Superior temporal gyrus (tissue), 1 donor: ENCODE measurements around the gene ELK4.
A peak's percentile ranks its signal among the peaks of the same experiment; 100 is the strongest.

Experiments used
- DNase-seq: peaks from one replicate; pipeline ENCODE4 v3.0.0-alpha.2; 2016; ENCODE audit errors: extremely low spot score

The ELK4 gene

DNA sequence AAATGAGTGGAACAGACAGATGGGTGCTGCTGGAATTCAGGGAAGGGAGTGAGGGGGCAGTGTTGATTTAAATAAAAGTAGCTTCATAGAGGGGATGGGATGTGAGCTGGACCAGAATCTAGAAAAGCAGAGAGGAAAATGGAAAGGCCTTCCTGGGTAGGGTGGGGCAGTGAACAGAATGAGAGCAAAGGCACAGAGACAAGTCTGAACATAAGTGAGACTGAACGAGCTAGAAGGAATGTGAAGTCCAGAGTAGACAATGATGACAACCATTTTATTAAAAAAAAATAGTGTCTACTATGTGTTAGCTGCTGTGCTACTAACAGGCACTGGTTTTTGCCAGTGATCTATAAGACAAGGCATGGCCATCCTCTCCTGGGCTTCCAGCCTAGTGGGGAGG is 36.0 kb downstream of the ELK4 start:
- DNase-seq: no peak

GRCh38 chr1:205595435-205595834 is 36.4 kb downstream of the ELK4 start:
- DNase-seq: no peak

DNA sequence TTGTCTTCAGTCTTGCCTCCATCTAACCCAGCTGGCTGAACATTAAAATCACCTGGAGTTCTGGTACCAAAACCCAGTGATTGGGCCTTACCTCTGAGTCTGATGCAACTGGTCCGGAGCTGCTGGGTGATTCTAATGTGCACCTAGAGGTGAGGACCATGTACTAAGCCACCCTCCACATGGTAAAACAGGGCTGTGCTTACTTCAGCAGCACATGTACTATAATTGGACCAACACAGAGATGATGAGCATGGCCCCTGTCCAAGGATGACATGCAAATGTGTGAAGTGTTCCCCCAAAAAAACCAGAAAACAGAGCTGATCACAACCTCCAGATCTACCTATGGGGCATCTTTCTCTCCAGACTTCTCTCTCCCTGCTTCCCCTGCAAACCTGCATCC is 37.0 kb downstream of the ELK4 start:
- no peak for DNase-seq

DNA sequence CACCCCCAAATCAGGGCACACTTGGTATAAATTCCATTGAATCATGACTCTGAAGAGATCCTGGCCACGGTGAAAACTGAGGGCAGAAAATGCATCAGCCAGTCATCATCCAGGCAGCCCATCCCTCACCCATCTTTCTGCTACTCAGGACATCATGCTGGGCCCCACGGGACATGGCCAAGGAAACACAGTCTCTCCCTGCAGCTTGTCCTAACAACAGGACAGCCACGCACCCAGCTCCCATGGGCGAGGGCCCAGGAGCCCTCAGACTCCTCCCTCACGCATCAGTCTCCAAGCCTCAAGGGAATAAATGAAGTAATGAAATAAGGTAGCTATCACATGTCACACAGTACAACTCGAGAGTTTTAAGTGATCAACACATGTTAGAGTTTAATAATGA is 37.8 kb downstream of the ELK4 start:
- DNase-seq: no peak

GRCh38 chr1:205593532-205593931 is 38.3 kb downstream of the ELK4 start:
- no peak for DNase-seq

DNA sequence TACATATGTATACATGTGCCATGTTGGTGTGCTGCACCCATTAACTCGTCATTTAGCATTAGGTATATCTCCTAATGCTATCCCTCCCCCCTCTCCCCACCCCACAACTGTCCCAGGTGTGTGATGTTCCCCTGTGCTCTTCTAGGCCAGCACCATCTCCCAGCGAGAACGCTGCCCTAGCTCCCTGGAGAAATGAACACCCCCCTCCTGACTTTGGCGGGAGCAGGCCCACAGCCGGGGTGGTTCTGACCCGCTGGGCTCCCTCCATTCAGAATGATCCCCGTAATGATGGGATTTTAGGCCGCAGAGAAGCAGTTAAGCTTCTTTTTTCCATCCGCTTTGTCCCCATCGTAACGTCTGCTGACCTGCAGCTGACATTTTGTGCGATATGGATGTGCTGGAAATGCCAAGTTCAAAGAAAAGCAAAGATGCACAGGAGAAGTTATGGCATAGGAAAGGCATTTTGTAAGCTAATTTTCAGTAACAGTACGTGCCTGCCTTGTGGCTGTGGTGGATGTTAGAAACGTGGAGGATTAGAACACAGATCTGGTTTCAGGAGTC is 39.3 kb downstream of the ELK4 start:
- DNase-seq: no peak

DNA sequence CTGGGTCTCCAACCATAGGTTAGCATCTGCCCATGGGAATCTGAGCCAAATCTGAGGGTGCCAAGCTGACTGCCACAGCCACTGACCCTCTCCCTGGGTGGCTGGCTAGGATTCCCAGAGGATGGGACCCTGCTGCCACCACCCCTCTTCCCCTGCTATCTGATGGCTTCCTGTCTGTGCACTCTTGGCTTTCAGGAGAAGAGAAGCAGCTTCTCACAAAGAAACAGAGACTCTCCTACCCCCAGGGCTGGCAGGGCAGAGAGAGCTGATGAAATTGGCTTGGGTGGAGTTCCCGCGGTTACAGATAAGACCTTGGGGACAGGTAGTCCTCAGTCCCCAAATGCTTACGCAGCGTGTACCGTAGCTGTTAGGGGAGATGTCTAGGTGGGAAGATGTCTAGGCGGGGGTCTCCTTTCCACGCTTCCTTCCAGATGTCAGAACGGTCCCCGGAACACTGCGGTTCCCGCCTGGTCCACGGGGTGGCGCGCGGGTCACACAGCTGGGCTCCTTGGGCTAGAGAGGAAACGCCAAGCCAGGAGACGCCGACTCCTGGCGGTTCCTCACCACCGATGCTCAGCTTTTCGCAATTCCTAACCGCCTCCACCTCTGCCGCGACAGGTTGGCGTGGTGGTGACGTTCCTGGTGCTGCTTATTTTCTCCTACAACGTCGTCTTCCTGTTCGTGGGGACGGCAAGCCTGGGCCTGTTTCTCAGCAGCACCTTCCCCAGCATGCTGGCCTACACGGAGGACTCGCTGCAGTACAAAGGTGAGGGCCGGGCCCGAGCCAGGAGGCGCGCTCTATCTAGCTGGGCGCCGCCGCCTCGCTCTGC is 40.1 kb downstream of the ELK4 start:
- DNase-seq: peak; percentile 91

DNA sequence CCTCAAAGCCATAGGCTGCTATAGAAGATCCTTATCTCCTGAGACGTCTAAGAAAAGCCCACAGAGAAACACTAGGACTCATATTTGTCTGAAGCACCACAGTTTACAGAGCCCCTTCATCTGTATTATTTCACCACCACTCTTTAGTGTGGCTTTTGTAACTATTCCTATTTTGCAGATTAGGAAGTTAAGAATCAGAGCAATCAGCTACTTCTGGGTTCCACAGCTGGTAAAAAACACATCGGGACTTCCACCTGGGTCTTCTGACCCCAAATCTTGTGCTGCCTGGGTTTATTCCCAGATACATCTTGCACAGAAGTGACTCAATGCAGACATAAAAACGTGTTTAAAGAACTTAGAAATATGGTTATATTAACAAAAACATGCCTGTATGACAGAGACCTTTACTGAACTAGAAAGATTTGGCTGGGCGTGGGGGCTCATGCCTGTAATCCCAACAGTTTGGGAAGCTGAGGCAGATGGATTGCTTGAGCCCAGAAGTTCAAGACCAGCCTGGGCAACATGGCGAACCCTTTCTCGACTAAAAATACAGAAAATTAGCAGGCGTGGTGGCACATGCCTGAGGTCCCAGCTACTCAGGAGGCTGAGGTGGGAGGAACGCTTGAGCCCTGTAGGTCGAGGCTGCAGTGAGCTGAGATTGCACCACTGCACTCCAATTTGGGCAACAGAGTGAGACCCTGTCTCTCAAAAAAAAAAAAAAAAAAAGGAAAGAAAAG is 40.9 kb downstream of the ELK4 start:
- DNase-seq: no peak

DNA sequence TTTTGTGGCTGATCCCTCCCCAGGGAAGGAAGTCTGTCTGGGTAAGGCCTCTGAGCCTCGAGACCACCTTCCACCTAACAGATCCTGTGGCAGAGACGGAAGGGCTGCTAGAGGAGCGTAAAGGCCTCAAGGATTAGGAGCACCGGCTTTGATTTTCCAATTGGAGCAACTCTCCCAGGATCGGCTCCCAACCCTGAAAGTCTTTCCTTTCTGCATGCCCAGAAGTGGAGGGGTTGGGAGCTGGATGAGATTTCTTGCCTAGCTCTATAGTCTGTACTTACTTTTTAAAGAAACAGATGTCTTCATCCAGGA is 41.4 kb downstream of the ELK4 start:
- DNase-seq: no peak

DNA sequence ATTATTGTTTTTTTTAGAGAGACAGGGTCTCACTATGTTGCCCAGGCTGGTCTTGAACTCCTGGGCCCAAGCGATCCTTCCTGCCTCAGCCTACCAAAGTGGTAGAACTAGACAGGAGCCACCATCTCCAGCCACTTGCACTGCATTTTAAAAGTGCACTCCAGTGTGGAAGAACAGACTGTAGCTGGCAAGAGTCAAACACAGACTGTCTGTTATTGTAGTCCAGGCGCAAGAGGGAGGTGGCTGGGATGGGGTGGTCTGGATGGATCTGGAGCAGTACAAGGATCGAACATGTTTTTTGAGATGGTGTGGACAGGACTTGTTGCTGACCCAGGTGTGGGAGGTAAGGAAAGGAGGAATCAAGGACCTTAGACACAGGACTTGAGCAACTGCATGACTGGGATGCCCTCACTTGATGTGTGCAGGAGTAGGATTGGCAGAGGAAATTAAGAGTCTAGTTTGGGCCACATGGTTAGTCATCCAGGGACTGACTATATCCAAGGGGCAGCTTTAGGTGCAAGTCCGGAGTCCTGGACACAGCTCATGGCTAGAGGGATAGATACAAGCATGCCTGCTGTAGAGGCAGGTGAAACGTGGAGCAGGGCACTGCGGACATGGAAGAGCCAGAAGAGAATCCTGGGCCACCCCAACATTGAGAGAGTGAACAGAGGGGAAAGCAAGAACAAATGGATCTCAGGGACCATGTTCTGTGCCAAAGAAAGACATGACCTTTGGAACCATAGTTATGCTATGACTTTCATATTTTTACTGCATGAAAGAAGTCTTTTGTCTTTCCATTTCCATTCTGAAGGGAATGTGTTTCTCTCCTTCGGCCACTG is 42.0 kb downstream of the ELK4 start:
- no peak for DNase-seq

- DNase-seq: no peak
These were observed 42.8 kb downstream of the ELK4 start for GRCh38 chr1:205589046-205589445.

- DNase-seq: no peak
These were observed 43.2 kb downstream of the ELK4 start for GRCh38 chr1:205588636-205589035.

- DNase-seq: no peak
These were observed 44.2 kb downstream of the ELK4 start for GRCh38 chr1:205587581-205587980.

GRCh38 chr1:205585835-205586785 is 45.7 kb downstream of the ELK4 start:
- no peak for DNase-seq

DNA sequence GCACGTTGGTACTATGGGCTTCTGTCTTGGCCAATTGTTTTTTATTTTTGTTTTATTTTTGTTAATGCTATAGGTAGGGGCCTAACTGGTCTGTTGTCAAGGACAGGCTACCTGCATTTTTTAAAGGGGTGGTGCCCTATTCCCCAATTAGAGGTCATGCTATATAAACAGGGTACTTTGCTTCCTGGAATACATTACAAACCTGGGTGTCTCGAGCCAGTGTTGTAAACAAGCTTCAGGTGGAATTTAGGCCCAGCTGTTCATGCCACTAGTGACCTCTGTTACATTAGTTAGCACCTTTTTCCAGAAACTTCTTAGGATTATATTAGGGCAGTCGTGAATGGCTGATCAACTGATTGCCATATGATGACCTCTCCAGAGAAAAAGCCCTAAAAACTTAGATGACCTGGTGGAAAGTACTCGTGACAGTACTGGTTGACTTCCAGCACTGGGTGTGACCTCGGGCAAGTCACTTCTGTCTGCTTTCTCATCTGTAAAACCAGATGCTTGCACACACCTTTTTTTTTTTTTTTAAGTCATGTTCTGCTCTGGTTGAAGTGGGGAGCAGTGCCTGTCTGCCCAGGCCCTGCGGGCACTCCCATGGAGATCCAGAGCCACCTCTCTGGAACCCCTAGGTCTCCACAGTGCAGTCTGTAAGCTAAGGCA is 46.5 kb downstream of the ELK4 start:
- no peak for DNase-seq

DNA sequence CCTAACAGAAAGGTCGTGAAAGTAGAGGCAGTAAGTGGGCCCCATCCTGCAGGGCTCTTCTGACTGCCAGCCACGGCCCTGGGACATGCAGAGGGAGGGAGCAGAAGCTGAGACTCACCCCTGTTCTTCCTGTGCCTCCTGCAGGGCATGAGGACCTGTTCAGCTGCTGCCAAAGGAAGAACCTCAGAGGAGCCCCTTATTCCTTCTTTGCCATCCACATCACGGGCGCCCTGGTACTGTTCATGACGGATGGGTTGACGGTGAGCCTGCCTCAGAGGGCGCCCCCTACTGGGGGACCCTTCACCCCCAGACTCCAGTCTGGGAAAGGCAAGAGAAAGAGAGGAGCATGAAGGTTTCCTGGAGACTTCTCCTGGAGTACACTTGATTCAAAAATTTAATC is 47.1 kb downstream of the ELK4 start:
- no peak for DNase-seq

DNA sequence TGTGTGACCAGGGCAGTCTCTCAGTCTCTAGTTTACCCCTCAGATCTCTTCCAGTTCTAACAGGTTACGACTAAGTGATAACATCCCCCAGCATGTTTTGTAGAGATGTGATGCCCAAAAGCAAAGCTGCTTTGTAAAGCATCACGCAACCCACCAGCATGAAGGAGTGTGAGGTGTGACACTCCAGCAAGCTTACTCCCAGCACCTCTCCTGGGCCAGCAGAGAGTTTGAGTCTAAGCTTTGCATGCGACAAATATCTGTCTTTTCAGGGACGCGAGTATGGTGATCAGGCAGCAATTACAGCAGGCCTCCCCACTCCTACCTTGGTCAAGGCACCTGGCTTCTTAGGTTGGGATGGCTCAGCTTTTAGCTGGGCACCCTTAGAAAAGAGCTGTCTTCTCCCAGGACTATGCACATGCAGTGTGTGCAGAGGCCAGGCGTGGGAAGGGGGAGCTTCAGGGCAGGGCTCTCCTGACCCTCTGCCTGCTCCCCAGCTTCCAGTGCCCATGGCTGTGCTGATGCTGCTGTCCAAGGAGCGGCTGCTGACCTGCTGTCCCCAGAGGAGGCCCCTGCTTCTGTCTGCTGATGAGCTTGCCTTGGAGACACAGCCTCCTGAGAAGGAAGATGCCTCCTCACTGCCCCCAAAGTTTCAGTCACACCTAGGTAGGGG is 48.2 kb downstream of the ELK4 start:
- DNase-seq: no peak

DNA sequence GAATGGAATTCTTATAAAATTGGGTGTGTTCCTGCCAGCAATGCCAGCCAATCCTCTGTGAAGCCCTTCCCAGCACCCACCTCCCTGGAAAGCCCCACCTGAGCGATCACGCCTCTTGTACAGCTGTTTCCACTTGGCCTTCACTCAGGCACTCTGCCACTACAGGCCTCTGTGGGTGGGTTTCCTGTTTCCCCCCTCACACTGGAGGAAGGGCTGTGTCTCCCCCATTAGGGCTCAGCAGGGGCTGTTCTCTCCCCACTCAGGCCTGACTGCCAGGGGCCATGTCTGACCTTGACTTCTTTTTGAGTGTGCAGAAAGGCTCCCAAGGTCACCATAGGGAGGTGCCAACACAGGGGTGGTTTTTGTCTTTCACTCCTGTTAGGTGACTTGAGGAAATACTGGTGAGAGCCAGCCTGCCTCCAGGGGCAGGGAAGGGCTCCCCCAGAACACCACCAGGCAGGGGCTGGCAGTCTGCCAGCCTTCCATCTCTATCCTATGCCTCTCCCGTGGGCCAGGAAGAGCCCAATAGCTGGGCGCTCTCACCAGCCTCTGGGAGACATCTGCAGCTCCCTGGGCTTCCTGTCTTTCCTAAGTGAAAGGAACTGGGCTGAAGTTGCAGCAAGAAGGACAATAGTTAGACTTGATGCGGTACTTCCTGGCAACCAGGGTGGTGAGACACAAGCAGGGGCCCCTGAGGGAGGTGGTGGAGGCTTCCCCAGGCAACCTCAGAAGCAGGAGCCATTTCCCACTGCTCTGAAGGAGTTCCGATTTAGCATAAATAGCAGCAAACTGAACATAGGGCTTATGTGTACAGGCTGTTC is 49.1 kb downstream of the ELK4 start:
- no peak for DNase-seq

DNA sequence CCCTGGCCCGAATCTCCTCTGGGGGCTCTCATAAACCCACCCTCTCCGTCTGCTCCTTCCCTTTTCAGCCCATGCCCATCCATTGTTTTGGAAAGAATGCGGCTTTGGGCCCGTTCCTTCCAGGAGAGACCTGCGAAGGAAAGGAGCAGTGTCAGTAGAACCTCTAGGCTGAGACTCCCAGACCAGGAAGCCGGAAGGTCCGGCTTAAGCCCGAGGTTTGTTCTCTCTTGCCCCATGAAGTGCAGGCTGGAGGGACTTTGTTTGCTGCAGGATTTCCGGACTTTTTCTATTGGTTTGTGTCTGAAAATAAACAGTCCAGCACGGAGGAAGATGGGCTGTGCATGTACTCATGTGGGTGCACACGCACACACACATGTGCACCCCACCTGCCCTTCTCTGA is 49.8 kb downstream of the ELK4 start:
- DNase-seq: no peak
